ENCODE measurements around the gene RIPK4.

The RIPK4 gene

DNA sequence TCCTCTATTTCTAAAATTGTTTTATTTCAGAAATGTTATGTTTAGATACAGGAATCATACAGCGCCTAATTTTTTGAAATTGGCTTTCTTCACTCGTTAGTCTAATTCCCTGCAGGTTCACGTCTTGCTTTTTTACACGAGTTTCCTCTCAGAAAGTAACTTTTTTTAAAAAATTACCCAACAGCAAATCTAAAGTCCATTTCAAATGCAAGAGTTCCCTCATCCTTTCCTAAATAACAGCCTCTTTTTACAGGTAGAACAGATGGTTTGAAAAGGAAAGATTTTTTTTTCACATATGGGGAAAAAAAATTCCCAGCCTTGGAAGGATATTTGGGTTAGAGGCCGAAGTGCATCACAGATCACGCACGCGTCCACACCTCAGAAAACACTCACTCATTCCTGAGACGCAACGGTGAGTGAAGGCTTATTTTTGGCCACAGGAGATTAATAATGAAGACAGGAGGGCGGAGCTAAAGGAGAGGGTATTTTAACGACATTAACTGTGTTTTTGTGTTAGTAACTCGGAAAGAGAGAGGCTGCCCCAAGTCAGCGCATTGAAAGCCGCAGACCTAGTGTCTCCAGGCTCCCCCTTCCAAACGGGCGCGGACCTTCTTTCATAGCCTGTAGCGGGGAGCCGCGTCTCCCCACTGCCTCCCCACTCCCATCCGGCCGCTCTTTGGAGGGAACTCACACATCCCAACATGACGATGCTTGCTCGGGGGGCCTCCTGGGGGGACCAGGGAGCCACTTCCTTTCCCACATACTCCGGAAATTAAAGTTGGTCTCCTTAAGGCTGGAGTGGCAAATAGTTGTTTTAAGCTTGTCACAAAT is 969 bp upstream of the RIPK4 start:
- TF ChIP-seq, protein P1, sequence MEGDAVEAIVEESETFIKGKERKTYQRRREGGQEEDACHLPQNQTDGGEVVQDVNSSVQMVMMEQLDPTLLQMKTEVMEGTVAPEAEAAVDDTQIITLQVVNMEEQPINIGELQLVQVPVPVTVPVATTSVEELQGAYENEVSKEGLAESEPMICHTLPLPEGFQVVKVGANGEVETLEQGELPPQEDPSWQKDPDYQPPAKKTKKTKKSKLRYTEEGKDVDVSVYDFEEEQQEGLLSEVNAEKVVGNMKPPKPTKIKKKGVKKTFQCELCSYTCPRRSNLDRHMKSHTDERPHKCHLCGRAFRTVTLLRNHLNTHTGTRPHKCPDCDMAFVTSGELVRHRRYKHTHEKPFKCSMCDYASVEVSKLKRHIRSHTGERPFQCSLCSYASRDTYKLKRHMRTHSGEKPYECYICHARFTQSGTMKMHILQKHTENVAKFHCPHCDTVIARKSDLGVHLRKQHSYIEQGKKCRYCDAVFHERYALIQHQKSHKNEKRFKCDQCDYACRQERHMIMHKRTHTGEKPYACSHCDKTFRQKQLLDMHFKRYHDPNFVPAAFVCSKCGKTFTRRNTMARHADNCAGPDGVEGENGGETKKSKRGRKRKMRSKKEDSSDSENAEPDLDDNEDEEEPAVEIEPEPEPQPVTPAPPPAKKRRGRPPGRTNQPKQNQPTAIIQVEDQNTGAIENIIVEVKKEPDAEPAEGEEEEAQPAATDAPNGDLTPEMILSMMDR (IDR thresholded peaks at IDR 0.05; ENCODE audit: low read depth, low read length, missing control alignments) = no peak
- no peaks in the 10 kb centered on the region for H3K36me3 ChIP-seq (replicated peaks)
- no peak for DNase-seq
- peak overlapping the region; percentile 12 for H3K4me3 ChIP-seq (ENCODE audit: low read depth, low read length)
- H3K27me3 ChIP-seq (replicated peaks) = peaks cover 38% of the 10 kb centered on the region
- in situ Hi-C loops (cut with HindIII; ENCODE audit: low pct_ligation_motif_present, low sequenced_read_pairs) = loop anchor here (10.0 kb wide), 1 partner anchor 153 kb away; no protein-coding TSS in a partner anchor
- H3K27ac ChIP-seq = no peak overlapping the region

DNA sequence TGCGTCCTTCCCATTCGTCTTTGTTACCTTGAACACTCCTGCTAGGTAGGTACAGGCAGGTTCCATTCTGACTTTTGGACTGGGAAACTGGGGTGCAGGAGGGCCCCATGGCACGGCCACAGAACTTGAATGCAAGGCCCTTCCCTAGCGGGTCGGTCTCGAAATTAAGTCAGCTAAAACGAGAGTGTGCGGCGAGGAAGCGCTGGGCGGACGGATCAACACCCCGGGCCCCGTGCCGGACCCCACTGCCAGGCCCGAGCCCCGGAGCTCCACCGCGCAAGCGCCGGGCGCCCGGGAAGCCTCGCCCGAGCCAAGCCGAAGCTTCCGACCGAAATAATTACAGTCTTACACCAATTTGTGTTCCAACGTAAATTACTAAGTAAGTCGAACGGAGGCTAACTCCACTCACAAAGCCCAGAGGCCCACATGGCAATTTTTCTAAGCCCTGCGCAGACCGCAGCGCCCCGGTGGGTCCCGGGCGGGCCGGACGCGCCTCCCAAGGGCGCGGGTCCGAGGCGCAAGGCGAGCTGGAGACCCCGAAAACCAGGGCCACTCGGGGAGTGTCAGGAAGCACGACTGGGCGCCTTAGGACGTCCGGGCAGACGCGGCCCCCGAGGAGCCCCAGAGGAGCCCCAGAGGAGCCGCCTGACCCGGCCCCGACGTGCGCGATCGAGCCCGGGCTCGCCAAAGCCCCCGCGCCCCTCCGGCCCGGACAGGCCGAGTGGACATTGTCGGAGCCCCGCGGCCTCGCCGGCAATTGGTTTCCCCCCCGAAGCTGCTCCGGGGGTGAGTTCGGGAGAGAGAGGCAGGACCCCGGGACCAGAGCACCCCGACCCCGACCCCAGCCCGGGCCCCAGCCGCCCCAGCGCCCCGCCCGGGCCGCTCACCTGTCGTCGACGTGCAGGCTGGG is 624 bp downstream of the RIPK4 start:
- in situ Hi-C loops (cut with HindIII; ENCODE audit: low pct_ligation_motif_present, low sequenced_read_pairs) = loop anchor here (10.0 kb wide), 1 partner anchor 151 kb away; no protein-coding TSS in a partner anchor
- Histone ChIP-seq H3K27me3 (replicated peaks) (peaks cover 52% of the 10 kb centered on the region), H3K4me3 (ENCODE audit: low read depth, low read length) (no peak overlapping the region), H3K27ac (no peak overlapping the region), H3K36me3 (replicated peaks) (no peaks in the 10 kb centered on the region)
- TF ChIP-seq, protein P1 (IDR thresholded peaks at IDR 0.05; ENCODE audit: low read depth, low read length, missing control alignments) = no peak
- DNase-seq = no peak

DNA sequence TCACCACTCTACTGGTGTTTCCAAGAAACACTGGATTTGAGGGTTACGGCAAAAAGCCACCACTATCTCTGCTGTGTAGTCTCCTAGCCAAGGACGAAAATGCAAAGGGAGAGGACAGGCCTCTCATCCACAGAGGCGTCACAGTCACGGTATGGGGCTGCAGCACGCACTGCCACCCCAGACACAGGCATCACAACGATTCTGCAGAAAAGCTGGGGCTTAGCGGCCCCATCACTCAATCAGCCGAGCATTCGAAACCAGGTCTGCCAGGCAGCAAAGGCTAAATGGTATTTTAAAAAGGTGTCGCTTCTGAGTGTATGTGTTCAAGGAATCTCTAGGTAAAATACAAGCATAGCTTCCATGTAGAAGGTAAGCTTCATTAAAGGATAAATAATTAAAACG is 1.4 kb downstream of the RIPK4 start:
- no peak overlapping the region for H3K4me3 ChIP-seq (ENCODE audit: low read depth, low read length)
- no peak overlapping the region for H3K27ac ChIP-seq
- peaks cover 52% of the 10 kb centered on the region for H3K27me3 ChIP-seq (replicated peaks)
- in situ Hi-C loops (cut with HindIII; ENCODE audit: low pct_ligation_motif_present, low sequenced_read_pairs) = loop anchor here (10.0 kb wide), 1 partner anchor 151 kb away; no protein-coding TSS in a partner anchor
- DNase-seq = no peak
- TF ChIP-seq, protein P1 (IDR thresholded peaks at IDR 0.05; ENCODE audit: low read depth, low read length, missing control alignments) = no peak
- H3K36me3 ChIP-seq (replicated peaks) = no peaks in the 10 kb centered on the region

DNA sequence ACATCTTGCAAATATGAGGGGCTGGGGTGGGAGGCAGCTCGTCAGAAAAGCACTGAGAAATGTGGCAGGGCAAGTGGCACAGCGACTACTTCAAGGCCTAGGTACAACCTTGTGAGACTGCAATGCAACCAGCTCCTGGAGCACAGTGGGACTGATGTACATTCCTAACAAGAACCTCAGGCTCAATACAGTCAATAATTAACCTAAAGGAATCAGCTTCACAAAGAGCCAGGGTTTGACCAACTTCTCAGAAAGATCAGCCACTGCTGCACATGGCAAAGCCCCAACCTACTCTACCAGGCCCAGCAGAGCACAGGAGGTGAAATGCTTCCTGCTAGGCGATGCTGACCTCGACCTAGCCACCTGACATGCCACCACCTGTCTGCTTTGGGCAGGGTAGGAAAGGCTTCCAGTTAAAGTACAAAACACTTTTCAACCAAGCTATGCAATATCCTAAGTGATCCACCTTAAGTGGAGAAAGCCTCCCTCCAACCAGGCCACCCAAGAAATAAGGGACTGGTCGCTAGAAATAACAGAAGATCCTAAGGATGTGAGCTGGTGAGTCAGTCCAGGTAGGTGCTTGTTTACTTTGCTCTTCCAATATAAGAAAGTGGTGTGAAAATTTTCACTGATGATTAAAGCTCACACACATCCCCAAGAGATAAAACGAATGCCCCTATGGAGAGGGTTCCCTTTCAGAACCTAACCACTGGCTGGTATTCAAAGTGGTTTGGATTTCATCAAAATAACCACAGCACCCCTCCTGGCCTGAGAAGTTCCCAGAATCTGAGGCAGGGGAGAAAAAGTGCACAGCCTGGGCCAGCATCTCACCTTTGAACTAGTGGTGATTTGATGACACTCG is 2.1 kb downstream of the RIPK4 start:
- H3K4me3 ChIP-seq (ENCODE audit: low read depth, low read length) = no peak overlapping the region
- in situ Hi-C loops (cut with HindIII; ENCODE audit: low pct_ligation_motif_present, low sequenced_read_pairs) = loop anchor here (10.0 kb wide), 1 partner anchor 150 kb away; no protein-coding TSS in a partner anchor
- DNase-seq = no peak
- H3K36me3 ChIP-seq (replicated peaks) = no peaks in the 10 kb centered on the region
- TF ChIP-seq, protein P1 (IDR thresholded peaks at IDR 0.05; ENCODE audit: low read depth, low read length, missing control alignments) = no peak
- H3K27me3 ChIP-seq (replicated peaks) = peaks cover 48% of the 10 kb centered on the region
- no peak overlapping the region for H3K27ac ChIP-seq

DNA sequence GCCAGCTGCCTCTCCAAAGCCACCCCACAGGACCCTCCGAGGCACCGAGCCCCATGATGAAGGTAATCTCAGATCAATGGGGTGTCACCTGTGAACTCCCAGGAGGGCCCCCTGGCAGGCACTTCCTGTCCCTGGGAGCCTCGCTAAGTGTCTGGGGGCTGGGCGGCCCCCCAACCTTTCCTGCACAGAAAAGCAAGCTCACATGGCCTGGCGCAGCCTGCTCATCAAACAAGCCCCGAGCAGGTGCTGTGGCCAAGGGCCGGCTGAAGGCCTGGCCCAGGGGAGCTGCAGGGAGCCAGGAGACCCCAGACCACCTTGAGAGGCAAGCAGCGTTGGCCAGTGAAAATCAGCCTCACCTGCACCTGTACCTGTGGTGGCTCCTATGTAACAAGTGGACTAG is 2.9 kb downstream of the RIPK4 start:
- DNase-seq = no peak
- in situ Hi-C loops (cut with HindIII; ENCODE audit: low pct_ligation_motif_present, low sequenced_read_pairs) = loop anchor here (10.0 kb wide), 1 partner anchor 149 kb away; no protein-coding TSS in a partner anchor
- TF ChIP-seq, protein P1 (IDR thresholded peaks at IDR 0.05; ENCODE audit: low read depth, low read length, missing control alignments) = no peak
- Histone ChIP-seq H3K27ac (no peak overlapping the region), H3K36me3 (replicated peaks) (no peaks in the 10 kb centered on the region), H3K27me3 (replicated peaks) (peaks cover 45% of the 10 kb centered on the region), H3K4me3 (ENCODE audit: low read depth, low read length) (no peak overlapping the region)

Data from brain microvascular endothelial cell (primary cell).